ENCODE results near the gene IL17B.

The IL17B gene

DNA sequence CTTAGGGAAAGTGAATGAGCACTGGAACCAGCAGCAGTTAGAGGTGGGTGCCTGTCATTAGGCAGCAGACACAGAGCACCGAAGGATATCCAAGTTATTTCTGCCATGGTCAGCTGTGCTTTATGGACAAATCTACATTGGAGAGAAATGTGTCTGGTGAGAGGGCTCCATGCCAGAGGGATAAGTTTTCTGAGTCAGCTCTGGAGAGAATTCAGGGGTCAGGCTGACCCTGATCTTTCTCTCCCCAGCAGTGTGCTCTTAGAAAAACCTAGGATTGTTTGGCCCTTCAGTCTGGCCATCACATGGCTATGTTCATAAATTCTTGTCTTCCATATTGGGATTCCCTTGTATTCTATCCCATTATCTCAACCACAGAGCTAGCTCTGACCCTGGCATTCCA is 8.9 kb upstream of the IL17B start:
- no peak overlapping the region for H3K4me3 ChIP-seq (ENCODE audit: low read depth, low read length)
- no peak for DNase-seq (ENCODE audit: low read depth)
- TF ChIP-seq, protein P1, sequence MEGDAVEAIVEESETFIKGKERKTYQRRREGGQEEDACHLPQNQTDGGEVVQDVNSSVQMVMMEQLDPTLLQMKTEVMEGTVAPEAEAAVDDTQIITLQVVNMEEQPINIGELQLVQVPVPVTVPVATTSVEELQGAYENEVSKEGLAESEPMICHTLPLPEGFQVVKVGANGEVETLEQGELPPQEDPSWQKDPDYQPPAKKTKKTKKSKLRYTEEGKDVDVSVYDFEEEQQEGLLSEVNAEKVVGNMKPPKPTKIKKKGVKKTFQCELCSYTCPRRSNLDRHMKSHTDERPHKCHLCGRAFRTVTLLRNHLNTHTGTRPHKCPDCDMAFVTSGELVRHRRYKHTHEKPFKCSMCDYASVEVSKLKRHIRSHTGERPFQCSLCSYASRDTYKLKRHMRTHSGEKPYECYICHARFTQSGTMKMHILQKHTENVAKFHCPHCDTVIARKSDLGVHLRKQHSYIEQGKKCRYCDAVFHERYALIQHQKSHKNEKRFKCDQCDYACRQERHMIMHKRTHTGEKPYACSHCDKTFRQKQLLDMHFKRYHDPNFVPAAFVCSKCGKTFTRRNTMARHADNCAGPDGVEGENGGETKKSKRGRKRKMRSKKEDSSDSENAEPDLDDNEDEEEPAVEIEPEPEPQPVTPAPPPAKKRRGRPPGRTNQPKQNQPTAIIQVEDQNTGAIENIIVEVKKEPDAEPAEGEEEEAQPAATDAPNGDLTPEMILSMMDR (IDR thresholded peaks at IDR 0.05; ENCODE audit: low read depth, low read length, missing control alignments) = no peak

DNA sequence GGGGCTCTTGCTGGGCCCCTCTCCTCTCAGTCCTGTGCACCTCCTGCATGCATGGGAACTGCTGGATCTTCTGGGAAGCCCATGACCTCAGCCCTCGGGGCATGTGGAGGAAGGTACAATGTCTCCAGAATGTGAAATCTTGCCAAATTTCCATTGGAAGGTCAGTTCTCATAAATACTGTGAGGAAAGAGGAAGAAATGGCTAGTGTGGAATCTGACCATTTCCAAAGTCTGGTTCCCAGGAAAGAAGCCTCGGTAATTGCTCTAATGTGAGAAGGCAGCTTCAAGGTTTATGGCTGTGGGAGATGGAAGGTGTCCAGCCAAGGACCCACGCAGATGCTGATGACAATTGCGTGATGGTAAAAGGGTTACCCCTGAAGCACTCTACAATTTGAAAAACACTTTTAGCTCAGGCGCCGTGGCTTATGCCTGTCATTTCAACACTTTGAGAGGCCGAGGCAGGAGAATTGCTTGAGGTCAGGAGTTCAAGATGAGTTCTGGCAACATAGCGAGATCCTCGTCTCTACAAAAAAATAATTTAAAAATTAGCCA is 8.1 kb upstream of the IL17B start:
- no peak for DNase-seq (ENCODE audit: low read depth)
- H3K4me3 ChIP-seq (ENCODE audit: low read depth, low read length) = no peak overlapping the region
- TF ChIP-seq, protein P1 (IDR thresholded peaks at IDR 0.05; ENCODE audit: low read depth, low read length, missing control alignments) = no peak

DNA sequence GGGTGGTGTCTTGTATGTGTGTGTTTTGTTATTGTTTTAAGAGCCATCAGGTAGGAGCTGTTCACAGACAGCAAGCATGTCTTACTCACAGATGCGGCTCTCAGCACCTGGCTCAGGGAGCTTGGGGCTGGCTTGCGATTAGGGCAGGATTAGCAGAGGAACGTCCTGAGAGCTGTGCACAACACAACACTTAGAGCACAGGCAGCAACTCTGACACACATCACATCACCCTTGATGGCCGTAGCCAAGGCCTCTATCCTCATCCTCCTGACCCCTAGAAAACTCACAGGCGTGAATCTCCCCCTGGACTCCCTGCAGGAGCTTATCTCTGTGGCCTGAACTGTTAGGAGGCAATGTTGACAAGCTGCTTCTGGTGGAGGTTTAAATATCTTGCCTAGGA is 7.1 kb upstream of the IL17B start:
- TF ChIP-seq, protein P1 (IDR thresholded peaks at IDR 0.05; ENCODE audit: low read depth, low read length, missing control alignments) = no peak
- no peak for DNase-seq (ENCODE audit: low read depth)
- no peak overlapping the region for H3K4me3 ChIP-seq (ENCODE audit: low read depth, low read length)

DNA sequence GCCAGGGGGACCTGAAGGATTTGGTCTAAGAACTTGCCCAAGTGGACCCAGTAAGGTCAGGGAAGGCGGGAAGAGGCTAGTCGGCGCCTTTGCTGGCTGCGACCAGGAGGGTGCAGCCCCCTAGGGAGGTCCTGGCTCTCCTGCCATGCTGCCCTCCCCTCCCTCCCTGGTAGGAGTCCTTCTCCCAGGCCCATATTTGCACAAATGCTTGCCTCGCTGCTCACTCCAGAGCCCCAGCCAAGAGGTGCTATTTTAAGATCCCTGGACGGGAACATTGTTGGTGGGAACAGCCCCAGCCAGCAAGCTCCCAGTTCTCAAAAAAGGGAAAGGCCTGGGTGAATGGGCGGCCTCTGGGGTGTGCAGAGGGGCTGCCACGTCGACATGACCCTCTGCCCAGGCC is 4.3 kb upstream of the IL17B start:
- no peak for DNase-seq (ENCODE audit: low read depth)
- no peak overlapping the region for H3K4me3 ChIP-seq (ENCODE audit: low read depth, low read length)
- TF ChIP-seq, protein P1 (IDR thresholded peaks at IDR 0.05; ENCODE audit: low read depth, low read length, missing control alignments) = no peak

DNA sequence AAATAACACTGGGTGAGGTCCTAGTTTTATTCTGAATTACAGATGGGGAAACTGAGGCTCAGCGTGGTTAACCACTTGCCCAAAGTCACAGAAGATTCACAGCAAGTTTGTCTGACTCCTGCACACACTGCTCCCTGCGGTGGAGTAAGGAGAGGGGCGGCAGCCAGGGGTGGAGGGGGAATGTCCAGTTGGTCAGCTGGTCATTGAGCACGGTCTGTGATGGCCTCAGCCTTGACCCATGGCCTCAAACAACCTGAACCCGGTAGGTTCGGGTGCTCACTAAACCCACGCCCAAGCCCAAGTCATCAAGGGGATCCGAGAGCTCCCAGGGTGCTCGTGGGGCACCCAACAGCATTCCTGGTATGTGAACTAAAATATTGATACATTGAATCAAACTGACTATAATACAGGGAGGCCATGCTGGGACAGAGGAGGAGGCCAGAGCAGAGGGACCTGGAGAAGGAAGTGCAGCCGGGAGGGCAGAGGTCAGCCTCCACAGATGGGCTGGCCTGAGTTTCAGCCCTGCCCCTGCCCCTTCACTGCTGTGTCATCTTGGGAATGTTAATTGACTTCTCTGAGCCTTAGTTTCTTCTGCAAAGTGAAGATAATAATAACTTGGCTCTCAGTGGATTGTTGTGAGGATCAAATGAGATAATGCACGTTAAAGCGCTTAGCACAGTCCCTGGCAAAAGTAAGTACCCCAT is 3.6 kb upstream of the IL17B start:
- no peak for DNase-seq (ENCODE audit: low read depth)
- TF ChIP-seq, protein P1 (IDR thresholded peaks at IDR 0.05; ENCODE audit: low read depth, low read length, missing control alignments) = no peak
- no peak overlapping the region for H3K4me3 ChIP-seq (ENCODE audit: low read depth, low read length)

DNA sequence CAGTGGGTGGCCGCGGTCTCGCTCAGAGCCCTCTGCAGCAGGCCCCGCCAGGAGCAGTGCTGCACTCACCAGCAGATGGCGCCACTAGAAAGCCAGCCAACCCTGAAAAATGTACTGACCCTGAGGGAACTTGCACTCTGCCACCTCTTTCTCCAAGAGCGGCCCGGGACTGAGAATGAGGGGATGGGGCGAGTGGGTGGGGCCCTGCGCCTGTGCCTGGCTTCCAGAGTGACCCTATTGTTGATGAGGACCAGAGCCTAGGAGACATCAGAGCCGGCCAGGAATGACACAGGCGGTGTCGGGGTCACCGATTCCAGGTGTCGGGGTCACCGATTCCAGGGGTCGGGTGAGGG is 2.9 kb upstream of the IL17B start:
- no peak for DNase-seq (ENCODE audit: low read depth)
- TF ChIP-seq, protein P1 (IDR thresholded peaks at IDR 0.05; ENCODE audit: low read depth, low read length, missing control alignments) = peak; percentile 88
- no peak overlapping the region for H3K4me3 ChIP-seq (ENCODE audit: low read depth, low read length)

All from GM12864 (cell line).